HG03442 (cell line): Measurements from ENCODE around the gene PANK2.

ENCODE experiments used
- ATAC-seq: cut with Tn5 transposase; IDR thresholded peaks from one replicate; pipeline ENCODE4 v1.9.1; 2021; ENCODE audit warnings: mild to moderate bottlenecking, moderate library complexity; ENCODE audit not compliant: unreplicated experiment

PANK2 gene

GRCh38 chr20:3900187-3900604, 11.0 kb downstream of the PANK2 start:
- ATAC-seq = no peak

- no peak for ATAC-seq
Observed at GRCh38 chr20:3901028-3901705, 12.0 kb downstream of the PANK2 start.

- no peak for ATAC-seq
Observed at GRCh38 chr20:3901706-3902440, 12.7 kb downstream of the PANK2 start.

- no peak for ATAC-seq
Observed at GRCh38 chr20:3902446-3902845, 13.3 kb downstream of the PANK2 start.

GRCh38 chr20:3904224-3904623, 15.0 kb downstream of the PANK2 start:
- ATAC-seq = no peak

GRCh38 chr20:3904857-3905256, 15.7 kb downstream of the PANK2 start:
- ATAC-seq = no peak

GRCh38 chr20:3906744-3907721, 17.8 kb downstream of the PANK2 start:
- ATAC-seq = peak; percentile 79

GRCh38 chr20:3908667-3909066, 19.5 kb downstream of the PANK2 start:
- no peak for ATAC-seq

GRCh38 chr20:3909952-3910366, 20.8 kb downstream of the PANK2 start:
- ATAC-seq = no peak

GRCh38 chr20:3910853-3911252, 21.7 kb downstream of the PANK2 start:
- no peak for ATAC-seq

- ATAC-seq = no peak
Observed at GRCh38 chr20:3911956-3912355, 22.8 kb downstream of the PANK2 start.

- ATAC-seq = no peak
Observed at GRCh38 chr20:3914446-3914845, 25.3 kb downstream of the PANK2 start.

GRCh38 chr20:3915691-3916090, 26.5 kb downstream of the PANK2 start:
- ATAC-seq = no peak

GRCh38 chr20:3916364-3916763, 27.2 kb downstream of the PANK2 start:
- ATAC-seq = no peak

- ATAC-seq = no peak
Observed at GRCh38 chr20:3919352-3919751, 30.2 kb downstream of the PANK2 start.

GRCh38 chr20:3922223-3922982, 33.2 kb downstream of the PANK2 start:
- no peak for ATAC-seq

GRCh38 chr20:3922983-3923339, 33.8 kb downstream of the PANK2 start:
- ATAC-seq = no peak

GRCh38 chr20:3923818-3924217, 34.6 kb downstream of the PANK2 start:
- no peak for ATAC-seq

GRCh38 chr20:3924304-3925112, 35.3 kb downstream of the PANK2 start:
- no peak for ATAC-seq
